Measurements from ENCODE around the gene TRPM8.

GRCh38 chr2:233867993-233868532, 49.1 kb upstream of the TRPM8 start, which contains the start of gene MSL3B:
- TF ChIP-seq CTCF (IDR thresholded peaks at IDR 0.05 in 4 of 5, conservative IDR thresholded peaks at IDR 0.05 in 1 of 5) = no peak
- no peak for TF ChIP-seq POLR2A (IDR thresholded peaks at IDR 0.05)
